C4-2B (cell line): ENCODE data around the gene C1orf74.

Source experiments
- H3K27ac ChIP-seq: fragments of 450-650 bp; 2 replicates; pipeline ENCODE4 v1.5.1; 2017
- ZFX ChIP-seq: fragments of 450-650 bp; IDR thresholded peaks from 2 replicates; pipeline ENCODE4 v1.6.1; 2017
- TF ChIP-seq, protein P1 (sequence below): fragments of 450-650 bp; conservative IDR thresholded peaks from 2 replicates; pipeline ENCODE4 v1.5.1; 2017; ENCODE audit warnings: mild to moderate bottlenecking

C1orf74 gene

DNA sequence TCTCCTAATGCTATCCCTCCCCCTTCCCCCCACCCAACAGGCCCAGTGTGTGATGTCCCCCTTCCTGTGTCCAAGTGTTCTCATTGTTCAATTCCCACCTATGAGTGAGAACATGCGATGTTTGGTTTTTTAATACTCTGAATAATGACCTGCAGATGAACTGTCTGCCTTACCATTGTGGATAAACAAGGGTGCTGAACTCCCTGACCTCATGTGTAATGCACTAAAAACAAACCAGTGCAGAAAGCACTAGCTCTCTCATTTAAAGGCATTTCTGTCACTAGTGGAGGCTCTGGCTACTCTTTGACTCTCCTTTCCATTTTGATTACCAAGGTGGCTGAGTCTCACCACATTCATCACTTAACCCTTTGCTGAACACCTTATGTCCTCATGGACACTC is 51.6 kb downstream of the C1orf74 start:
- H3K27ac ChIP-seq = no peak overlapping the region
- TF ChIP-seq, protein P1, sequence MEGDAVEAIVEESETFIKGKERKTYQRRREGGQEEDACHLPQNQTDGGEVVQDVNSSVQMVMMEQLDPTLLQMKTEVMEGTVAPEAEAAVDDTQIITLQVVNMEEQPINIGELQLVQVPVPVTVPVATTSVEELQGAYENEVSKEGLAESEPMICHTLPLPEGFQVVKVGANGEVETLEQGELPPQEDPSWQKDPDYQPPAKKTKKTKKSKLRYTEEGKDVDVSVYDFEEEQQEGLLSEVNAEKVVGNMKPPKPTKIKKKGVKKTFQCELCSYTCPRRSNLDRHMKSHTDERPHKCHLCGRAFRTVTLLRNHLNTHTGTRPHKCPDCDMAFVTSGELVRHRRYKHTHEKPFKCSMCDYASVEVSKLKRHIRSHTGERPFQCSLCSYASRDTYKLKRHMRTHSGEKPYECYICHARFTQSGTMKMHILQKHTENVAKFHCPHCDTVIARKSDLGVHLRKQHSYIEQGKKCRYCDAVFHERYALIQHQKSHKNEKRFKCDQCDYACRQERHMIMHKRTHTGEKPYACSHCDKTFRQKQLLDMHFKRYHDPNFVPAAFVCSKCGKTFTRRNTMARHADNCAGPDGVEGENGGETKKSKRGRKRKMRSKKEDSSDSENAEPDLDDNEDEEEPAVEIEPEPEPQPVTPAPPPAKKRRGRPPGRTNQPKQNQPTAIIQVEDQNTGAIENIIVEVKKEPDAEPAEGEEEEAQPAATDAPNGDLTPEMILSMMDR = no peak
- no peak for TF ChIP-seq ZFX

DNA sequence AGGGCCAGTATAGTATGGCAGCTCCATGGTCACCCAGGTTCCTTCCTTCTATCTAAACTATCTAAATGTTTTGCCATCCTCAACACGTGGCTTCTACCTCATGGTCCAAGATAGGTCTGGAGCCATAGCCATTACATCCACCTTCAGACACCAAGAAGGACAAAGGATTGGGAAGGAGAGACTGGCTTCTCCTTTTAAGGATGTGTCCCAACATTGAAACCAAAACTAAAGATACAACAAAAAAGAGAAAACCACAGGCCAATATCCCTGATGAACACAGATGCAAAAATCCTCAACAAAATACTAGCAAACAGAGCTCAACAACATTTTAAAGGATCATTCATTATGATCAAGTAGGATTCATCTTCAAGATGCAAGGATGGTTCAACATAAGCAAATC is 54.9 kb downstream of the C1orf74 start:
- H3K27ac ChIP-seq = no peak overlapping the region
- no peak for TF ChIP-seq ZFX
- TF ChIP-seq, protein P1 = no peak
